GM21786 (cell line): ENCODE results near the gene ABHD8.

ENCODE experiments used
- ATAC-seq: cut with Tn5 transposase; IDR thresholded peaks from one replicate; pipeline ENCODE4 v1.9.1; 2021; ENCODE audit not compliant: unreplicated experiment

ABHD8 gene

GRCh38 chr19:17334414-17335409 lies 31.5 kb upstream of the ABHD8 start, which contains the start of gene ANO8:
Gene ANO8, minus strand, starts transcription at chr19:17334855. Its CDS starts 185 bp downstream, at chr19:17334670.
- ATAC-seq = no peak

DNA sequence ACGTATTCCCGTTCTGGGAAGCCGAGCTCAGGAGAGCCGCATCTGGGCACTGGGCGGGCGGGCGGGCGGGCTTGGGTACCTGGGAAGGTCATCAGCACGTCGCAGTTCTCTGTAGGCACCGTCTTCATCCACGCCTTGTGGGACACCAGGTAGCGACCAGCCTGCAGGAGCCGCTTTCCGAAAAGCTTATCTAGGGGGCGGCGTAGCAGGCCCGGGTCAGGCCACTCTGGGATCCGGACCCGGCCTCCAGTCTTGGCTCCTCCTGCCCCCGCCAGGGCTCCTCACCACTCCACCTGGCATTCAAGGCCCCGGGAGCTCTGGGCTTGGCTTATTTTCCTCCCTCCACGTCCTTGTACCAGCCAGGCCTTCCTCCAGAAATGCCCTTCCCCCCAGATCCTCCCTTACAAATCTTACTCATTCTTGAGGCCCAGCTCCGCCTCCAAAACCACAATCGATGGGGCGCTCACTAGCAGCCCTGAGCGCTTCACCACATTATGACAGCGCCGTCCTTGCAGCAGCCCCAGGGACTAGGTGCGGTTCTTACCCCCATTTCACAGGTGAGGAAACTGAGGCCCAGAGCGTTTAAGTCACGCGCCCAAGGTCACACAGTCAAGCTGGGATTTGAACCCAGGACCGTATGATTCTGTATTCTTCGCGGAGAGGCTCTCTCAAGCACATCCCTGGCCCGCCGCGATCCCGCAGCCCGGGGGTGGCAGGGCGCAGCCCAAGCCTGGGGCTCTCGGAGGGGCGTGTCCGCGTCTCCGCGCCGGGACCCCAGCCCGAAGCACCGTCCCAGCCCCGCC lies 30.6 kb upstream of the ABHD8 start:
- no peak for ATAC-seq

DNA sequence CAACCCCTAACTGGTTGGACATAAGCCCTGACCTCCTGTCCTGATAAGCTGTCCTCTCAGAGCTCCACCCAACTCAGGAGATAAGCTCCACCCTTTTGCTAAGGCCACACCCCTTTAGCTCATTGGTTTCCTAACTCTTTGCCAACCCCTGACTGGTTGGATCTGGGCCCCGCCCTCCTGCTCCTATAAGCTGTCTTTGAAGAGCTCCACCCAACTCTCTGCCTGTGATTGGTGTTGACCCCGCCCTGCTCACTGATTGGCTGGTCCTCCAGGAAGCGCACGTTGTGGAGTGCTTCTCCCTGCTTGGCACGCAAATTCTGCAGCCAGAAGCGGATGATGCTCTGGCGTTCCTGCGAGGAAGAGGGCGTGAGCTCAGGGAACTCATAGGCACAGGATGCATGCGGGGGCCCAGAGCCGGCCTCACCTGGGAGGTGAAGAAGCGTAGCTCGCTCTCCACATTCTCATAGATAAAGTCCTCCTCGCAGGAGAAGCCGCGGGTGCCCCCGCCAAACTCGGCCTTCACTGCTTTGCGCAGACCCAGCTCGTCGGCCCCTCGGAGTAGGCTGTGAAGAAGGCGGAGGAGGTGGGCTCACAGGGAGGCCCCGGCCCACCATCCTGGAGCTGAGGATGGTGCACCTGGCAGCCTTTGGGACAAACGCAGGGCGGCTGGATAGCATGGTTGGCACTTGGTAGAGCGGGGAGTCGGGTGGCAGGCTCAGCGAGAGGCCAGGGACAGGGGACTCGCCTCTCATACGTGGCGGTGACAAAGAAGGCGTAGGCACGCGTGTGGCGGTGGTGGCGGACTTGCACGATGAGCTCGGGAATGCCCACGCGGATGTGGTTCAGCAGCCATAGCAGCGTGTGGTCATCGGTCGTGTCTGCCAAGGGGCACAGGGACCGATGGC lies 29.7 kb upstream of the ABHD8 start:
- ATAC-seq = no peak

- ATAC-seq = no peak
Observed at GRCh38 chr19:17332360-17332676, 29.1 kb upstream of the ABHD8 start.

GRCh38 chr19:17331045-17331558 lies 27.9 kb upstream of the ABHD8 start:
- no peak for ATAC-seq

GRCh38 chr19:17330262-17331044 lies 27.2 kb upstream of the ABHD8 start:
- ATAC-seq = no peak

GRCh38 chr19:17329366-17330261 lies 26.4 kb upstream of the ABHD8 start:
- ATAC-seq = no peak

- no peak for ATAC-seq
Observed at GRCh38 chr19:17328517-17329365, 25.5 kb upstream of the ABHD8 start.

GRCh38 chr19:17327654-17328516 lies 24.7 kb upstream of the ABHD8 start:
- no peak for ATAC-seq

GRCh38 chr19:17327068-17327653 lies 23.9 kb upstream of the ABHD8 start:
- no peak for ATAC-seq

DNA sequence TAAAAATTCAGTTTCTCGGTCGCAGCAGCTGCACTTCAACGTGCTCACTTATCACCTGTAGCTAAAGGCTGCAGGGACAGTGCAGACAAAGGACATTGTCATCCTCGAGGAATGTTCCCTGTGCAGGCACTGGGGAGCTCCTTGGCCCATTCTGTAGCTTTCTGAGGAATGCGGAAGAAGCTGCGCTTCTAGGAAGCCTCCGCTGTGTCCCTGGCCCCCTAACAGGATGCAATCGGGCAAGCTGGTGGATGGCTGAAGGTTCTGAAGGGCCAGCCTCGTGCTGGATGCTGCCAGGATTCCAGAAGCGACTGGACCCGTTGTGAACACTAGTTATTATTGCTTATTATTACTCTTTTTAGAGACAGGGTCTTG lies 23.4 kb upstream of the ABHD8 start:
- no peak for ATAC-seq

GRCh38 chr19:17325881-17326594 lies 22.8 kb upstream of the ABHD8 start:
- ATAC-seq = no peak

DNA sequence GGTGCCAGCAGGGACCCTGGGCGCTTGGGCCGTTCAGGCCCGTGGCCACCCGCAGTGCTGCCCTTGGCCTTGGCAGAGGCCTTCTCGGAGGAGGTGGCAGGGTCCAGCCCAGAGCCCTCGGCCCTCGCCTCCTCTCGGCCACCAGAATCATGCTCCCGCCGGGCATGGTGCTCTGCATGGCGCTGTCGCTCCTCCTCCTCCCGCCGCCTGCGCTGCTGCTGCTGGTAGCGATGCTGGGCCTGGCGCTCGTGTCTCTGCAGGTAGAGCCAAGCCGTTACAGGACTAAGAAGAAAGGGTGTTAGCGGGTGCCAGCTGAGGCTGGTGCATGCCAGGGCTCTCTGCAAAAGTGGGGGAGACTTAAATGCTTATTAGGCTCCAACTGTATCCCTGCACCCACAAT lies 21.9 kb upstream of the ABHD8 start:
- no peak for ATAC-seq

DNA sequence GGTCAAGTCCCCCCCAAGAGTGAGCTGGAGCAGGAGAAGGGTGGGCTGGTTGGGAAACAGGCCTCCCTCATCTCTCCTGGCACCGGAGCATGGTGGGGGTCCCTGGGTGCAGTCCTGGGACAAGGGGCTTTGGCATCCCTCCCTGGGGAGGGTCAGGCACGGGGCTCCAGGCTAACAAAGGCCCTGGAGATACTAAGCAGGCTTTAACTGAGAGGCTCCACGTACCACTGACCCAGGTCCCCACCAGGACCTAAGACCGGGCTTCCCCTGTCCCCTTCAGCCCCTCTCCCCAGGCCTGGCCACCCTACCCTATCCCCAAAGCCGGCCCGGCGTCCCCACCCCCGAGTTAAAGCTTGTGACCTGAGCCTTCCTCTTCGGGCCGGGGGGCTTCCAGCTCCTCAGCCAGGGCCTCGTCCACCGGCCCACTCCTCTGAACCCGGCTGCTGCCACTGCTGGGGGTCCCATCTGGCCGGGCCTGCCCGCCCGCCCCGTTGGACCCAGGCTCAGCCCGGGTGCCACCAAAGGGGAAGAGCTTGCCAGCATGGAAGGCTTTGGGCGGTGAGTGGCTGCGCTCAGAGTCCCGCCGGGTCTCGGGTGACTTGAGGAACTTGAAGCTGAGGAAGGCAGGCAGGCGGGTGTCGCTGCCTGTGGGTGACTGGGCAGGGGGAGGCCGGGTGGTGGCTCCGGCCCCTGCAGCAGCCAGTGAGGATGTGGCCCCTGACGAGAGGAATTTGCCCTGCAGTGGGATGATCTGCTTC lies 21.3 kb upstream of the ABHD8 start:
- ATAC-seq = no peak

GRCh38 chr19:17323964-17324332 lies 20.7 kb upstream of the ABHD8 start:
- no peak for ATAC-seq
